GM12872 (cell line): ENCODE data around the gene TCF12.

Source experiments
- CTCF ChIP-seq: IDR thresholded peaks from 3 replicates; pipeline ENCODE4 v1.5.1; 2011; ENCODE audit warnings: low read depth, mild to moderate bottlenecking, low read length, moderate library complexity; ENCODE audit not compliant: insufficient read depth

The TCF12 gene

GRCh38 chr15:57278439-57278838 is 360.0 kb downstream of the TCF12 start:
- no peak for TF ChIP-seq CTCF

GRCh38 chr15:57280464-57280863 is 362.0 kb downstream of the TCF12 start:
- TF ChIP-seq CTCF, result no peak

GRCh38 chr15:57281321-57281720 is 362.9 kb downstream of the TCF12 start:
- TF ChIP-seq CTCF, result no peak

GRCh38 chr15:57282686-57283085 is 364.2 kb downstream of the TCF12 start:
- no peak for TF ChIP-seq CTCF

- TF ChIP-seq CTCF, result no peak
These were observed 365.5 kb downstream of the TCF12 start for GRCh38 chr15:57283774-57284503.

GRCh38 chr15:57284535-57284934 is 366.1 kb downstream of the TCF12 start:
- no peak for TF ChIP-seq CTCF

- TF ChIP-seq CTCF, result no peak
These were observed 366.9 kb downstream of the TCF12 start for GRCh38 chr15:57285386-57285785.
